CD4-positive, alpha-beta T cell (primary cell): Measurements from ENCODE around the gene TMCC3. TPM values are rescaled to one million over a fixed set of nuclear protein-coding genes. Genes with fewer than 3 reads are reported as not detected.

Experiments used
- ATAC-seq: fragments of 200-7000 bp; cut with Tn5 transposase; one replicate; pipeline ENCODE4 v1.10.0; 2022; ENCODE audit warnings: mild to moderate bottlenecking; ENCODE audit not compliant: poor library complexity
- CTCF ChIA-PET: fragments of 350-600 bp; sonication (Branson Sonifier 250); formaldehyde crosslinking; loops from one replicate; lab custom pipeline; 2021; ENCODE audit warnings: antibody characterized with exemption, inconsistent platforms; lab: Charles Lee
- POLR2A ChIA-PET: fragments of 350-600 bp; sonication (Branson Sonifier 250); formaldehyde crosslinking; loops from one replicate; lab custom pipeline; 2021; ENCODE audit warnings: antibody characterized with exemption, inconsistent platforms; lab: Charles Lee
- DNase-seq, 14 experiments: peaks; one replicate each; pipeline ENCODE4 v3.0.0-alpha.2; 2013 to 2020; ENCODE audit warnings: mixed read lengths in 2 of 14
- H3K27ac ChIP-seq, 2 donors: one replicate each; pipeline versions ENCODE4 v1.5.1 to v1.7.0; 2013; ENCODE audit warnings: low read length in 2 of 2, low read depth in 1 of 2, mild to moderate bottlenecking in 1 of 2
- H3K27me3 ChIP-seq, 2 experiments: 1 replicate in 1 of 2; 2 replicates in 1 of 2; pipeline versions ENCODE4 v1.6.1 to v1.7.0; 2013; ENCODE audit warnings: low read length in 2 of 2, control low read depth in 1 of 2, mild to moderate bottlenecking in 1 of 2, moderate library complexity in 1 of 2; ENCODE audit not compliant: insufficient read depth in 2 of 2, control insufficient read depth in 1 of 2
- H3K36me3 ChIP-seq: one replicate; pipeline ENCODE4 v1.6.1; 2013; ENCODE audit warnings: low read length, control low read depth; ENCODE audit not compliant: insufficient read depth
- H3K4me1 ChIP-seq: one replicate; pipeline ENCODE4 v1.6.1; 2013; ENCODE audit warnings: low read length, control low read depth; ENCODE audit not compliant: insufficient read depth
- H3K4me3 ChIP-seq: one replicate; pipeline ENCODE4 v1.5.1; 2013; ENCODE audit warnings: mild to moderate bottlenecking, low read length, moderate library complexity
- H3K9me3 ChIP-seq, 2 experiments: 1 replicate in 1 of 2; 2 replicates in 1 of 2; pipeline versions ENCODE4 v1.6.1 to v1.7.0; 2013; ENCODE audit warnings: low read length in 2 of 2, mild to moderate bottlenecking in 2 of 2, control low read depth in 1 of 2, moderate library complexity in 1 of 2; ENCODE audit not compliant: control insufficient read depth in 1 of 2, insufficient read depth in 1 of 2
- H3K27ac Mint-ChIP-seq: one replicate; pipeline ENCODE4 v1.8.0; 2020; ENCODE audit warnings: mixed read lengths
- H3K27me3 Mint-ChIP-seq: one replicate; pipeline ENCODE4 v1.8.0; 2021; ENCODE audit warnings: mixed read lengths
- H3K36me3 Mint-ChIP-seq: one replicate; pipeline ENCODE4 v1.8.0; 2021; ENCODE audit warnings: low read depth, mixed read lengths
- H3K4me1 Mint-ChIP-seq: one replicate; pipeline ENCODE4 v1.8.0; 2021; ENCODE audit warnings: low read depth, mixed read lengths
- H3K4me3 Mint-ChIP-seq: one replicate; pipeline ENCODE4 v1.8.0; 2020; ENCODE audit warnings: mild to moderate bottlenecking, mixed read lengths
- H3K9me3 Mint-ChIP-seq: one replicate; pipeline ENCODE4 v1.8.0; 2020; ENCODE audit warnings: mixed read lengths
- intact Hi-C, 2 experiments: fragments of 100-400 bp; cut with DNase I in 1 of 2; cut with micrococcal nuclease in 1 of 2; formaldehyde crosslinking; loops; one replicate each; pipeline versions ENCODE4 v1.15.1 to v1.9.0; 2023 to 2025; cut with DNase I, micrococcal nuclease
- total RNA-seq, 174 experiments: library from RNA in 2 of 174; stranded (reverse) in 2 of 174; gene quantifications; one replicate each; pipeline ENCODE4 v1.2.3 and lab custom pipeline; 2021 to 2026
- TF ChIP-seq, protein P1 (sequence below): fragments of 200-600 bp; IDR thresholded peaks from one replicate; pipeline ENCODE4 v1.8.0; 2022; ENCODE audit warnings: antibody characterized with exemption, mild to moderate bottlenecking

TMCC3 gene
- total RNA-seq, 2 experiments from 2014 or later = 0.78 to 1.3 TPM

DNA sequence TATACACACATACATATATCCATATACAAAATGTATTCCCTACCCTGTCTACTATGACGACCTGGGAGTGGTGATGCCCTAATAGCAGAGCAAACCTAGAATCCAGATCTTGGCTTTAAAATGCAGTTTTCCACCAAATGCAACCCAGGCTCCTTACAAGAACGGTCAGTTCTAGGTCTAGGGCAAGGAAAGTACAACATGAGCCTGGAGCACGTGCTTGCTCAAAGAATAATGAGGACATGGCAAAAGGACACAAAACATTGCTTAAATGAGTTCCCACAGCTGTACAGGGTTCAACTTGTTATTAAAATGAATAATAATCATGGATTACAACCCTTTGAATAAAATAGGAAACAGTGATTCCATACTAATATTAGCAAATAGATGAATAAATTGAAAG, 94.7 kb downstream of the TMCC3 start:
- POLR2A ChIA-PET = no interaction called here
- no peak overlapping the region for H3K4me3 Mint-ChIP-seq
- Histone ChIP-seq H3K4me3 (no peak overlapping the region), H3K27me3 (peaks cover 2 to 3% of the 10 kb centered on the region in 2 experiments), H3K9me3 (no peaks in the 10 kb centered on the region), H3K27ac (no peak overlapping the region), H3K4me1 (no peaks in the 10 kb centered on the region), H3K36me3 (no peaks in the 10 kb centered on the region)
- intact Hi-C loops = no loop called here
- H3K36me3 Mint-ChIP-seq = no peaks in the 10 kb centered on the region
- peaks cover 29% of the 10 kb centered on the region for H3K27me3 Mint-ChIP-seq
- TF ChIP-seq, protein P1, sequence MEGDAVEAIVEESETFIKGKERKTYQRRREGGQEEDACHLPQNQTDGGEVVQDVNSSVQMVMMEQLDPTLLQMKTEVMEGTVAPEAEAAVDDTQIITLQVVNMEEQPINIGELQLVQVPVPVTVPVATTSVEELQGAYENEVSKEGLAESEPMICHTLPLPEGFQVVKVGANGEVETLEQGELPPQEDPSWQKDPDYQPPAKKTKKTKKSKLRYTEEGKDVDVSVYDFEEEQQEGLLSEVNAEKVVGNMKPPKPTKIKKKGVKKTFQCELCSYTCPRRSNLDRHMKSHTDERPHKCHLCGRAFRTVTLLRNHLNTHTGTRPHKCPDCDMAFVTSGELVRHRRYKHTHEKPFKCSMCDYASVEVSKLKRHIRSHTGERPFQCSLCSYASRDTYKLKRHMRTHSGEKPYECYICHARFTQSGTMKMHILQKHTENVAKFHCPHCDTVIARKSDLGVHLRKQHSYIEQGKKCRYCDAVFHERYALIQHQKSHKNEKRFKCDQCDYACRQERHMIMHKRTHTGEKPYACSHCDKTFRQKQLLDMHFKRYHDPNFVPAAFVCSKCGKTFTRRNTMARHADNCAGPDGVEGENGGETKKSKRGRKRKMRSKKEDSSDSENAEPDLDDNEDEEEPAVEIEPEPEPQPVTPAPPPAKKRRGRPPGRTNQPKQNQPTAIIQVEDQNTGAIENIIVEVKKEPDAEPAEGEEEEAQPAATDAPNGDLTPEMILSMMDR = no peak
- DNase-seq = no peak
- no peaks in the 10 kb centered on the region for H3K9me3 Mint-ChIP-seq
- ATAC-seq = no peak
- no peak overlapping the region for H3K27ac Mint-ChIP-seq
- CTCF ChIA-PET = interaction anchor here (0.5 kb wide), 1 partner anchor 732 kb away, joined by 5 read pairs; no protein-coding TSS in a partner anchor
- no peaks in the 10 kb centered on the region for H3K4me1 Mint-ChIP-seq

DNA sequence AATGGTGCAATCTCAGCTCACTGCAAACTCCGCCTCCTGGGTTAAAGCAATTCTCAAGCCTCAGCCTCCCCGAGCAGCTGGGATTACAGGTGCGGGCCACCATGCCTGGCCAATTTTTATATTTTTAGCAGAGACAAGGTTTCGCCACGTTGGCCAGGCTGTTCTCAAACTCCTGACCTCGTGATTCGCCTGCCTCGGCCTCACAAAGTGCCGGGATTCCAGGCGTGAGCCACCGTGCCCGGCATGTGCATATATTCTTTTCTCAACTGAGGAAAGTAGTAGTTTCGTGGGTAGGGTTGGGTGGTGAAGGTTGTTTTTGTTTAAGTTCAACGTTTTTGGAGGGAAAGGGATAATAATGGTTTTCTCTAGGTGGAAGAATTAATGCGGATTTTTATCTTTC, 96.5 kb downstream of the TMCC3 start:
- CTCF ChIA-PET = no interaction called here
- Mint-ChIP-seq H3K36me3 (no peaks in the 10 kb centered on the region), H3K27me3 (peaks cover 17% of the 10 kb centered on the region), H3K27ac (no peak overlapping the region), H3K9me3 (no peaks in the 10 kb centered on the region), H3K4me3 (no peak overlapping the region), H3K4me1 (no peaks in the 10 kb centered on the region)
- no peak overlapping the region for H3K27ac ChIP-seq
- H3K4me3 ChIP-seq = no peak overlapping the region
- H3K27me3 ChIP-seq = peaks cover 2 to 3% of the 10 kb centered on the region in 2 experiments
- DNase-seq = no peak
- intact Hi-C loops = no loop called here
- no peak for ATAC-seq
- H3K4me1 ChIP-seq = no peaks in the 10 kb centered on the region
- TF ChIP-seq, protein P1 = no peak
- H3K36me3 ChIP-seq = no peaks in the 10 kb centered on the region
- POLR2A ChIA-PET = interaction anchor here (0.6 kb wide), 1 partner anchor 600 kb away, joined by 3 read pairs; no protein-coding TSS in a partner anchor
- H3K9me3 ChIP-seq = no peaks in the 10 kb centered on the region

DNA sequence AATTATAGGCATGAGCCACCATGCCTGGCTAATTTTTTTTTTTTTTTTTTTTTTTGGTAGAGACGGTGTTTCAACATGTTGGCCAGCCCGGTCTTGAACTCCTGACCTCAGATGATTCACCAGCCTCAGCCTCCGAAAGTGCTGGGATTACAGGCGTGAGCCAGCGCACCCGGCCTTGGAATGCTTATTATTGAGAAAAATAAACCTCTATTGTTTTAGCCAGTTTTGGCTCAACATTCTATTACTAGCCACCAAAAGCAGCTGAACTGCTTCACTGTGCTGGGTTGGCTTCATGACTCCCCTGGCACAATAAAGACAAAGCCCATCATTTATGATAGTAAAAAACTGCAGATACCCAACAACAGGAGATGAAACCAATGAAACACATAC, 97.2 kb downstream of the TMCC3 start:
- no peak for ATAC-seq
- no peaks in the 10 kb centered on the region for H3K36me3 ChIP-seq
- Mint-ChIP-seq H3K4me3 (no peak overlapping the region), H3K27ac (no peak overlapping the region), H3K27me3 (peaks cover 17% of the 10 kb centered on the region), H3K9me3 (no peaks in the 10 kb centered on the region), H3K4me1 (no peaks in the 10 kb centered on the region), H3K36me3 (no peaks in the 10 kb centered on the region)
- H3K27me3 ChIP-seq = peaks cover 0 to 2% of the 10 kb centered on the region in 2 experiments
- POLR2A ChIA-PET = no interaction called here
- H3K4me3 ChIP-seq = no peak overlapping the region
- CTCF ChIA-PET = no interaction called here
- no peak overlapping the region for H3K27ac ChIP-seq
- no peaks in the 10 kb centered on the region for H3K4me1 ChIP-seq
- no peak for DNase-seq
- H3K9me3 ChIP-seq = peaks cover under 1 to 5% of the 10 kb centered on the region in 2 experiments
- intact Hi-C loops = no loop called here
- TF ChIP-seq, protein P1 = no peak
